NK-92 (cell line): ENCODE measurements around the gene CEBPZOS.

Experiments
- DNase-seq: peaks from one replicate; lab custom pipeline; 2025; ENCODE audit not compliant: unreplicated experiment; lab: John Stamatoyannopoulos, UW

CEBPZOS gene

GRCh38 chr2:37231241-37232130 is 35.2 kb downstream of the CEBPZOS start, which contains the start of the genes CEBPZ and NDUFAF7:
Gene CEBPZ (minus strand): TSS chr2:37231596. CDS start chr2:37231567, 29 bp downstream.
Gene NDUFAF7 (plus strand): TSS chr2:37231658. CDS start chr2:37231706, 48 bp downstream.
- DNase-seq = no peak

- no peak for DNase-seq
Measured at GRCh38 chr2:37232131-37232933, 36.0 kb downstream of the CEBPZOS start.

- DNase-seq = no peak
Measured at GRCh38 chr2:37243435-37243834, 47.1 kb downstream of the CEBPZOS start.

GRCh38 chr2:37244017-37244416 is 47.7 kb downstream of the CEBPZOS start:
- DNase-seq = no peak

- DNase-seq = no peak
Measured at GRCh38 chr2:37244755-37245154, 48.5 kb downstream of the CEBPZOS start.

- no peak for DNase-seq
Measured at GRCh38 chr2:37246205-37246604, 49.9 kb downstream of the CEBPZOS start.

- no peak for DNase-seq
Measured at GRCh38 chr2:37250869-37251740, 54.8 kb downstream of the CEBPZOS start.
